DND-41 (cell line): Measurements from ENCODE around the gene SMCO2.

Experiments used
- ATAC-seq: fragments of 200-7000 bp; cut with Tn5 transposase; 3 replicates; pipeline ENCODE4 v1.9.1; 2021; ENCODE audit warnings: low read depth; ENCODE audit not compliant: insufficient read depth
- DNase-seq: peaks from one replicate; pipeline ENCODE4 v3.0.0-alpha.2; 2020
- H2AFZ ChIP-seq: 2 replicates; pipeline ENCODE4 v1.6.0; 2012; ENCODE audit warnings: low read depth, low read length
- H3K27ac ChIP-seq: 2 replicates; pipeline ENCODE4 v1.5.1; 2012; ENCODE audit warnings: low read length, inconsistent platforms
- H3K27me3 ChIP-seq: fragments of 200-600 bp; sonication (generic); 2 replicates; pipeline ENCODE4 v1.6.0; 2012; ENCODE audit warnings: low read length, mild to moderate bottlenecking, inconsistent platforms; ENCODE audit not compliant: insufficient read depth, poor library complexity
- H3K36me3 ChIP-seq: 2 replicates; pipeline ENCODE4 v1.5.1; 2012; ENCODE audit warnings: low read length, inconsistent platforms; ENCODE audit not compliant: insufficient read depth
- H3K4me1 ChIP-seq: 2 replicates; pipeline ENCODE4 v1.5.1; 2012; ENCODE audit warnings: mild to moderate bottlenecking, low read length; ENCODE audit not compliant: insufficient read depth
- H3K4me2 ChIP-seq: 2 replicates; pipeline ENCODE4 v1.6.0; 2012; ENCODE audit warnings: mild to moderate bottlenecking, moderate library complexity, low read length, inconsistent platforms; ENCODE audit not compliant: insufficient read depth
- H3K4me3 ChIP-seq, 2 experiments: fragments of 200-600 bp in 1 of 2; shearing (Covaris generic) in 1 of 2; 2 replicates each; pipeline ENCODE4 v1.5.1; 2012 to 2016; ENCODE audit warnings: inconsistent platforms in 2 of 2, low read length in 2 of 2, mild to moderate bottlenecking in 2 of 2, low read depth in 1 of 2, moderate library complexity in 1 of 2
- H3K79me2 ChIP-seq: 2 replicates; pipeline ENCODE4 v1.6.0; 2012; ENCODE audit warnings: low read length, inconsistent platforms; ENCODE audit not compliant: insufficient read depth
- H3K9ac ChIP-seq: 2 replicates; pipeline ENCODE4 v1.6.0; 2012; ENCODE audit warnings: low read depth, mild to moderate bottlenecking, inconsistent platforms, low read length, moderate library complexity
- H3K9me3 ChIP-seq: 2 replicates; pipeline ENCODE4 v1.5.1; 2012; ENCODE audit warnings: low read length, moderate library complexity, mild to moderate bottlenecking, inconsistent platforms; ENCODE audit not compliant: insufficient read depth, severe bottlenecking
- H4K20me1 ChIP-seq: 2 replicates; pipeline ENCODE4 v1.6.0; 2012; ENCODE audit warnings: low read length; ENCODE audit not compliant: insufficient read depth
- CTCF ChIP-seq: IDR thresholded peaks from 2 replicates; pipeline ENCODE4 v1.5.1; 2012; ENCODE audit warnings: borderline replicate concordance, low read length, moderate library complexity, mild to moderate bottlenecking; ENCODE audit not compliant: poor library complexity, severe bottlenecking; ENCODE audit errors: extremely low read depth
- EZH2 ChIP-seq: IDR thresholded peaks from 3 replicates; pipeline ENCODE4 v1.6.1; 2012; ENCODE audit warnings: borderline replicate concordance, low read depth, mild to moderate bottlenecking, moderate library complexity, low read length, inconsistent platforms; ENCODE audit not compliant: severe bottlenecking

SMCO2 gene

GRCh38 chr12:27548301-27549199 lies 102.0 kb downstream of the SMCO2 start:
- H3K4me1 ChIP-seq = no peaks in the 10 kb centered on the region
- H3K27ac ChIP-seq = no peak overlapping the region

GRCh38 chr12:27549236-27549800 lies 102.8 kb downstream of the SMCO2 start:
- Histone ChIP-seq H4K20me1 (no peaks in the 10 kb centered on the region), H3K36me3 (no peaks in the 10 kb centered on the region), H3K27me3 (no peaks in the 10 kb centered on the region), H3K27ac (no peak overlapping the region), H3K79me2 (no peaks in the 10 kb centered on the region), H3K4me3 (no peak overlapping the region), H3K4me2 (no peak overlapping the region), H3K9me3 (no peaks in the 10 kb centered on the region), H3K9ac (no peak overlapping the region), H2AFZ (no peak overlapping the region), H3K4me1 (no peaks in the 10 kb centered on the region)
- ATAC-seq = no peak
- TF ChIP-seq CTCF (no peak), EZH2 (no peak)
- DNase-seq = no peak

More at GRCh38 chr12:27548301-27549199, 102.0 kb downstream of the SMCO2 start:
- no peak overlapping the region for H2AFZ ChIP-seq
- H3K9ac ChIP-seq = no peak overlapping the region
- no peaks in the 10 kb centered on the region for H3K27me3 ChIP-seq
- H4K20me1 ChIP-seq = no peaks in the 10 kb centered on the region
- no peaks in the 10 kb centered on the region for H3K9me3 ChIP-seq
- no peak overlapping the region for H3K4me3 ChIP-seq
- DNase-seq (no peak), ATAC-seq (no peak)
- no peak for TF ChIP-seq EZH2
- no peak for TF ChIP-seq CTCF
- no peaks in the 10 kb centered on the region for H3K36me3 ChIP-seq
- H3K4me2 ChIP-seq = no peak overlapping the region
- H3K79me2 ChIP-seq = no peaks in the 10 kb centered on the region

DNA sequence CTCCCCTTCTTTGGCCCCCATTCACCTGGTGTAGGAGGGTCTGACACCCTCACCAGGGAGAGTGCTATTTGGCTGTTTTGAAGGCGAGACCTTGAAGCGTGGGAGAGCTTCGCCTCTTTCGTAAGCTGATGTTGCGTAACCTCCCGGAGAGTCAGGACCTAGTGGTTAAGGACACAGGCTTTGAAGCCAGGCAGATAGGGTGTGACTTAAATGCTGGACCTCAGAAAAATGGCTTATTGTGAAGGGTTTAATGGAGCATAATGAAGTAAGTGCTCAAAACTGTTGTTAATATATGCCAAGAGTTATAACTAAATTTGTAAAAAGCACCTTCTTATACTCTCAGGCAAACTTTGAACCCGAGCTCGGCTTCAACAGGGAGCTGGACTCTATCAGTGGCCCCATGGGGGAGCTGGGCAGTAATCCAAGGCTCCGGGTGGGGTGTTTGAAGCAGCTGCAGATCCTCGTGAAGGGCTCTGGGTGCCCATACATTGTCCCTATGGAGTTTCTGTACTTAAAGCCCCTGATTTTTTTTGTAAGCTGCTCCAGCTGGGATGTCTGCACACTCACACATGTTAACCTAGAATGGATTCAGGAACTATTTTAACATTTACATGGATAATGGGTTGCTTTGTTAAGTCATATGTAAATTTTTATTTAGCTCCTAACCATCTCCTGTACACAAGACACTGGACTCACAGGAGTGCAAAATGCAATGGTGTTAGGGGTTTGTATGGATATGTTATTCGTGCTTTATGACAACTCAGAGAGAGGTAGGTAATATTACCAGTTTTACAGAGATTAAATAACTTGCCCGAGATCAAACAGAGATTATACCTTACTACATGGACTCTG lies 103.5 kb downstream of the SMCO2 start:
- no peaks in the 10 kb centered on the region for H3K36me3 ChIP-seq
- no peak overlapping the region for H3K9ac ChIP-seq
- H3K27ac ChIP-seq = no peak overlapping the region
- TF ChIP-seq EZH2 (no peak), CTCF (no peak)
- no peak overlapping the region for H3K4me2 ChIP-seq
- no peak overlapping the region for H3K4me3 ChIP-seq
- no peak for ATAC-seq
- no peaks in the 10 kb centered on the region for H3K27me3 ChIP-seq
- H3K9me3 ChIP-seq = no peaks in the 10 kb centered on the region
- no peaks in the 10 kb centered on the region for H3K79me2 ChIP-seq
- DNase-seq = no peak
- no peak overlapping the region for H2AFZ ChIP-seq
- no peaks in the 10 kb centered on the region for H3K4me1 ChIP-seq
- no peaks in the 10 kb centered on the region for H4K20me1 ChIP-seq
